Mammary epithelial cell (primary cell): Measurements from ENCODE around the gene LOX.

Experiments
- CTCF ChIP-seq, 2 donors: IDR thresholded peaks in 1 of 2; conservative IDR thresholded peaks in 1 of 2; 2 replicates each; pipeline ENCODE4 v1.5.1; 2011 to 2012; ENCODE audit warnings: inconsistent platforms in 2 of 2, low read length in 2 of 2, mild to moderate bottlenecking in 2 of 2, control low read depth in 1 of 2, low read depth in 1 of 2; ENCODE audit not compliant: insufficient read depth in 1 of 2; ENCODE audit errors: extremely low read depth in 1 of 2
- EZH2 ChIP-seq: IDR thresholded peaks from 2 replicates; pipeline ENCODE4 v1.6.1; 2012; ENCODE audit warnings: low read length, inconsistent platforms, borderline replicate concordance

DNA sequence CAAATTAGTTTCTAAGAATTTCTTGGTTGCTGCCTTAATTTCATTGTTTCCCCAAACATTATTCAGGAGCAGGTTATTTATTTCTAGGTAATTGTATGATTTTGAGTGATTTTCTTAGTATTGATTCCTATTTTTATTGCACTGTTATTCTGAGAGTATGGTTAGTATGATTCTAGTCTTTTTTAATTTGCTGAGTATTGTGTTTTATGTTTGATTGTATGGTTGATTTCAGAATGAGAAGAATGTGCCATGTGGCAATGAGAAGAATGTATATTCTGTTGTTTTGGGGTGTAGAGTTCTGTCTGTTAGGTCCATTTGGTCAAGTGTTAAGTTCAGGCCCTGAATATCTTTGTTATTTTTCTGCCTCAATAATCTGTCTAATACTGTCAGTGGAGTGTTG is 27.1 kb downstream of the LOX start:
- TF ChIP-seq CTCF (conservative IDR thresholded peaks at IDR 0.05 in 1 of 2, IDR thresholded peaks at IDR 0.05 in 1 of 2; ENCODE audit: extremely low read depth in 1 of 2, insufficient read depth in 1 of 2, low read depth in 1 of 2, low read length in 2 of 2) (no peak), EZH2 (no peak)
